ENCODE measurements around the gene NEURL1B.
"Not testable (repeated sequence)": the region's sequence is repeated elsewhere in the genome, so short reads cannot be mapped to it uniquely, and the experiment has no call there.

NEURL1B gene

GRCh38 chr5:172659909-172660628 is 19.0 kb downstream of the NEURL1B start:
- no peak for DNase-seq

GRCh38 chr5:172660974-172661373 is 19.9 kb downstream of the NEURL1B start:
- DNase-seq = no peak

- DNase-seq = no peak
Measured at GRCh38 chr5:172661526-172661925, 20.5 kb downstream of the NEURL1B start.

GRCh38 chr5:172662596-172662995 is 21.5 kb downstream of the NEURL1B start:
- no peak for DNase-seq

GRCh38 chr5:172664018-172664417 is 23.0 kb downstream of the NEURL1B start:
- DNase-seq = no peak

GRCh38 chr5:172664681-172665541 is 23.8 kb downstream of the NEURL1B start:
- DNase-seq = no peak

GRCh38 chr5:172666251-172666650 is 25.2 kb downstream of the NEURL1B start:
- DNase-seq = no peak

- DNase-seq = no peak
Measured at GRCh38 chr5:172667786-172668593, 26.9 kb downstream of the NEURL1B start.

GRCh38 chr5:172668594-172669071 is 27.6 kb downstream of the NEURL1B start:
- DNase-seq = no peak

- DNase-seq = no peak
Measured at GRCh38 chr5:172669386-172670004, 28.4 kb downstream of the NEURL1B start.

GRCh38 chr5:172670005-172670402 is 28.9 kb downstream of the NEURL1B start:
- DNase-seq = no peak

GRCh38 chr5:172670444-172670843 is 29.4 kb downstream of the NEURL1B start:
- DNase-seq = no peak

GRCh38 chr5:172671091-172671490 is 30.0 kb downstream of the NEURL1B start:
- DNase-seq = no peak

- no peak for DNase-seq
Measured at GRCh38 chr5:172672681-172673080, 31.6 kb downstream of the NEURL1B start.

- no peak for DNase-seq
Measured at GRCh38 chr5:172674155-172674554, 33.1 kb downstream of the NEURL1B start.

- DNase-seq = no peak
Measured at GRCh38 chr5:172676914-172677475, 35.9 kb downstream of the NEURL1B start.

- DNase-seq = not testable (repeated sequence)
Measured at GRCh38 chr5:172678362-172678874, 37.4 kb downstream of the NEURL1B start.

- peak in 1 of 2 experiments; percentile 8 for DNase-seq
Measured at GRCh38 chr5:172678902-172679301, 37.8 kb downstream of the NEURL1B start.

- no peak for DNase-seq
Measured at GRCh38 chr5:172679628-172680212, 38.7 kb downstream of the NEURL1B start.

GRCh38 chr5:172680921-172681320 is 39.9 kb downstream of the NEURL1B start:
- no peak for DNase-seq

- DNase-seq = no peak
Measured at GRCh38 chr5:172681421-172681820, 40.4 kb downstream of the NEURL1B start.

- no peak for DNase-seq
Measured at GRCh38 chr5:172683264-172683644, 42.2 kb downstream of the NEURL1B start.

Measured in NCI-H446 (cell line).